Mesenchymal stem cell (in vitro differentiated cells and primary cell): ENCODE measurements around the gene RIMS4.
A peak's percentile ranks its signal among the peaks of the same experiment; 100 is the strongest.

ENCODE experiments used
- DNase-seq: peaks from one replicate; pipeline ENCODE4 v3.0.0-alpha.2; 2013
- H2AFZ ChIP-seq: one replicate; pipeline ENCODE4 v1.6.1; 2013; ENCODE audit warnings: low read depth, mild to moderate bottlenecking, control low read depth, inconsistent platforms, low read length, moderate library complexity
- H2AK5ac ChIP-seq: 2 replicates; pipeline ENCODE4 v1.6.1; 2013; ENCODE audit warnings: low read length, moderate library complexity, mild to moderate bottlenecking, inconsistent platforms; ENCODE audit not compliant: severe bottlenecking
- H2BK120ac ChIP-seq: one replicate; pipeline ENCODE4 v1.6.1; 2013; ENCODE audit warnings: low read depth, mild to moderate bottlenecking, inconsistent platforms, low read length, moderate library complexity
- H2BK12ac ChIP-seq, 2 experiments: one replicate each; pipeline ENCODE4 v1.6.1; 2013; ENCODE audit warnings: inconsistent platforms in 2 of 2, low read length in 2 of 2, mild to moderate bottlenecking in 2 of 2, moderate library complexity in 2 of 2, control low read depth in 1 of 2
- H2BK15ac ChIP-seq: one replicate; pipeline ENCODE4 v1.6.1; 2013; ENCODE audit warnings: mild to moderate bottlenecking, low read depth, inconsistent platforms; ENCODE audit not compliant: poor library complexity, severe bottlenecking
- H2BK5ac ChIP-seq: 2 replicates; pipeline ENCODE4 v1.6.1; 2013; ENCODE audit warnings: low read depth, mild to moderate bottlenecking, low read length, control low read depth, inconsistent platforms; ENCODE audit not compliant: poor library complexity, severe bottlenecking
- H3K14ac ChIP-seq, 2 experiments: one replicate each; pipeline ENCODE4 v1.6.1; 2013; ENCODE audit warnings: inconsistent platforms in 2 of 2, low read length in 2 of 2, control low read depth in 1 of 2, mild to moderate bottlenecking in 1 of 2, moderate library complexity in 1 of 2
- H3K18ac ChIP-seq, 2 experiments: one replicate each; pipeline ENCODE4 v1.6.1; 2013; ENCODE audit warnings: inconsistent platforms in 2 of 2, low read length in 2 of 2, control low read depth in 1 of 2, low read depth in 1 of 2, mild to moderate bottlenecking in 1 of 2
- H3K23ac ChIP-seq, 2 experiments: one replicate each; pipeline ENCODE4 v1.6.1; 2013; ENCODE audit warnings: inconsistent platforms in 2 of 2, low read length in 2 of 2, mild to moderate bottlenecking in 2 of 2, moderate library complexity in 2 of 2, control low read depth in 1 of 2
- H3K27ac ChIP-seq: 2 replicates; pipeline ENCODE4 v1.5.1; 2013; ENCODE audit warnings: mild to moderate bottlenecking, moderate library complexity, low read length, control low read depth, inconsistent platforms; ENCODE audit not compliant: poor library complexity, severe bottlenecking
- H3K27me3 ChIP-seq, 2 experiments: 2 replicates each; pipeline versions ENCODE4 v1.6.1 to v1.7.0; 2013; ENCODE audit warnings: low read length in 2 of 2, mild to moderate bottlenecking in 2 of 2, moderate library complexity in 2 of 2, control low read depth in 1 of 2, inconsistent platforms in 1 of 2; ENCODE audit not compliant: control insufficient read depth in 1 of 2, insufficient read depth in 1 of 2
- H3K36me3 ChIP-seq, 2 experiments: 2 replicates each; pipeline versions ENCODE4 v1.6.1 to v1.7.0; 2013; ENCODE audit warnings: low read length in 2 of 2, control low read depth in 1 of 2, inconsistent platforms in 1 of 2, low read depth in 1 of 2, mild to moderate bottlenecking in 1 of 2; ENCODE audit not compliant: insufficient read depth in 2 of 2, control insufficient read depth in 1 of 2
- H3K4ac ChIP-seq, 2 experiments: one replicate each; pipeline ENCODE4 v1.6.1; 2013; ENCODE audit warnings: inconsistent platforms in 2 of 2, low read length in 2 of 2, mild to moderate bottlenecking in 2 of 2, moderate library complexity in 2 of 2, control low read depth in 1 of 2, low read depth in 1 of 2
- H3K4me1 ChIP-seq: 2 replicates; pipeline ENCODE4 v1.6.1; 2013; ENCODE audit warnings: low read depth, low read length, control low read depth; ENCODE audit not compliant: control insufficient read depth, insufficient read depth
- H3K4me2 ChIP-seq: 2 replicates; pipeline ENCODE4 v1.6.1; 2013; ENCODE audit warnings: low read length, mild to moderate bottlenecking, inconsistent platforms; ENCODE audit not compliant: poor library complexity, severe bottlenecking
- H3K4me3 ChIP-seq, 2 experiments: 2 replicates each; pipeline versions ENCODE4 v1.5.1 to v1.7.0; 2013; ENCODE audit warnings: low read length in 2 of 2, mild to moderate bottlenecking in 2 of 2, control low read depth in 1 of 2, low read depth in 1 of 2; ENCODE audit not compliant: insufficient read depth in 1 of 2
- H3K79me1 ChIP-seq: replicated peaks from 2 replicates; pipeline ENCODE4 v1.6.1; 2013; ENCODE audit warnings: mild to moderate bottlenecking, control low read depth, low read length, inconsistent platforms; ENCODE audit not compliant: poor library complexity, severe bottlenecking
- H3K9ac ChIP-seq: 2 replicates; pipeline ENCODE4 v1.7.0; 2013; ENCODE audit warnings: mild to moderate bottlenecking, low read length, moderate library complexity
- H3K9me3 ChIP-seq: 2 replicates; pipeline ENCODE4 v1.7.0; 2013; ENCODE audit warnings: mild to moderate bottlenecking, low read length; ENCODE audit not compliant: control insufficient read depth
- H4K8ac ChIP-seq: one replicate; pipeline ENCODE4 v1.6.1; 2013; ENCODE audit warnings: inconsistent platforms, mild to moderate bottlenecking, low read length, moderate library complexity
- H4K91ac ChIP-seq: one replicate; pipeline ENCODE4 v1.6.1; 2013; ENCODE audit warnings: mild to moderate bottlenecking, low read length, inconsistent platforms
- WGBS: methylation state at CpG from one replicate; pipeline ENCODE4 v1.1.7; 2013; ENCODE audit warnings: mixed read lengths; 5-methylcytosine and 5-hydroxymethylcytosine counted together

Gene RIMS4

DNA sequence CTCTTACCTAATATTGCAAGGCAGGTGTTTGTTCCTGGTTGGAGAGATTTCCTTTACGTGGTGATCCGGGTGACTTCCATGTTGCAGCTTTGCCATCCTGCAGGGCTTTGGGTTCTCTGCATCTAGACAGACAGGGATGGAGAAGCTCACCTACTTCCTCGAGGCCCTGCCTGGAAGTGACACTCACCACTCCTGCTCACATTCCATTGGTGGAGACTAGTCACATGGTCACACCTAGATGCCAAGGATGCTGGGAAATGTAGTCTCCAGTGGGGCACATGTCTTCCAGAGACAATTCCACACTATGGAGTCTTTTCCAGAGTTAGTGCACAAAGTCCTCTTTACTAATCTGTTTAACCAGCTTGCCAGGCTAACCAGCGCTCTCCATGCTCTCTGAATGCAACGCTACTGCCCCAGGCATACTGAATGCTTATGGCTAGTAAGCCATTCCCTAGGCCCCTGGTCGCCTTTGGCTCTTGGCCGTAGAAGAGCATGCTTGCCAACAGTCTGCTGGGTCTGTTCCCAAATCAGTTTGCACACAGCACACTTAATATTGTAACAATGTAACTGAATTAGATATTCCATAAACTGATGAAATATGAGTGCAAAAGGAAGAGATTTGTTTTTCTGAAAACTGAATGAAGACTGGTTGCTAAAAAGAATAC, 71.4 kb downstream of the RIMS4 start:
- Histone ChIP-seq H3K23ac (no peak overlapping the region), H3K4me1 (peaks cover 5% of the 10 kb centered on the region), H3K4me2 (no peak overlapping the region), H3K79me1 (no peaks in the 10 kb centered on the region), H3K4me3 (no peak overlapping the region), H3K18ac (no peak overlapping the region), H3K36me3 (no peaks in the 10 kb centered on the region), H3K14ac (no peak overlapping the region), H3K4ac (no peak overlapping the region), H3K27ac (no peak overlapping the region), H3K27me3 (peaks cover 0 to 38% of the 10 kb centered on the region in 2 experiments), H2BK5ac (no peak overlapping the region), H4K91ac (no peak overlapping the region), H4K8ac (no peak overlapping the region), H2BK12ac (no peak overlapping the region), H2BK120ac (no peak overlapping the region), H3K9ac (no peak overlapping the region), H2AFZ (no peak overlapping the region), H2BK15ac (no peak overlapping the region), H2AK5ac (no peak overlapping the region), H3K9me3 (no peaks in the 10 kb centered on the region)
- WGBS, result 90% methylated on average over 7 of the region's 7 CpGs
- DNase-seq, result peak; percentile 65

DNA sequence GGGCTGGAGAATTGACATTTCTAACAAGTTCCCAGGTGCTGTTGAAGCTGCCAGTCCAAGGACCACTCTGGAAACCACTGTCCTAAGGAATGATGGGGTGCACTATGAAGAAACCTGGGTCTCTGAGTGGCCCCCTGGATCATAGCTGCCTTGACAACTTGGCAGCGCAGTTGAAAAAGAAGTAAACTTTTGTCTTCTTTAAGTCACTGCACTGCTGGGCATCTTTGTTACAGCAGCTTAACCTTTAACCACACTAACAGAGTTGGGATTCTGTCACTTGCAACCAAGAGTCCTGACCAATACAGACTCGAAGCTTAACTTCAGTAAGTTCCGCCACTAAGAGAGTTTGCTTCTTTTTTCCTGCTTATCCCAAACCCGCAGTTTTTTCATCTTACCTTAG, 73.2 kb downstream of the RIMS4 start:
- no peak overlapping the region for H3K4me2 ChIP-seq
- no peak for DNase-seq
- H3K79me1 ChIP-seq, result no peaks in the 10 kb centered on the region
- H3K18ac ChIP-seq, result no peak overlapping the region
- 94% methylated on average over 4 of the region's 4 CpGs for WGBS
- no peak overlapping the region for H4K91ac ChIP-seq
- H2BK5ac ChIP-seq, result no peak overlapping the region
- no peak overlapping the region for H2AK5ac ChIP-seq
- H3K36me3 ChIP-seq, result no peaks in the 10 kb centered on the region
- peaks cover 0 to 21% of the 10 kb centered on the region in 2 experiments for H3K27me3 ChIP-seq
- no peak overlapping the region for H4K8ac ChIP-seq
- no peak overlapping the region for H3K23ac ChIP-seq
- no peak overlapping the region for H2BK120ac ChIP-seq
- H3K9me3 ChIP-seq, result no peaks in the 10 kb centered on the region
- H3K4ac ChIP-seq, result no peak overlapping the region
- H3K4me3 ChIP-seq, result no peak overlapping the region
- peaks cover 7% of the 10 kb centered on the region for H3K4me1 ChIP-seq
- H3K27ac ChIP-seq, result no peak overlapping the region
- H3K14ac ChIP-seq, result no peak overlapping the region
- H2AFZ ChIP-seq, result no peak overlapping the region
- no peak overlapping the region for H2BK15ac ChIP-seq
- H3K9ac ChIP-seq, result no peak overlapping the region
- H2BK12ac ChIP-seq, result no peak overlapping the region

DNA sequence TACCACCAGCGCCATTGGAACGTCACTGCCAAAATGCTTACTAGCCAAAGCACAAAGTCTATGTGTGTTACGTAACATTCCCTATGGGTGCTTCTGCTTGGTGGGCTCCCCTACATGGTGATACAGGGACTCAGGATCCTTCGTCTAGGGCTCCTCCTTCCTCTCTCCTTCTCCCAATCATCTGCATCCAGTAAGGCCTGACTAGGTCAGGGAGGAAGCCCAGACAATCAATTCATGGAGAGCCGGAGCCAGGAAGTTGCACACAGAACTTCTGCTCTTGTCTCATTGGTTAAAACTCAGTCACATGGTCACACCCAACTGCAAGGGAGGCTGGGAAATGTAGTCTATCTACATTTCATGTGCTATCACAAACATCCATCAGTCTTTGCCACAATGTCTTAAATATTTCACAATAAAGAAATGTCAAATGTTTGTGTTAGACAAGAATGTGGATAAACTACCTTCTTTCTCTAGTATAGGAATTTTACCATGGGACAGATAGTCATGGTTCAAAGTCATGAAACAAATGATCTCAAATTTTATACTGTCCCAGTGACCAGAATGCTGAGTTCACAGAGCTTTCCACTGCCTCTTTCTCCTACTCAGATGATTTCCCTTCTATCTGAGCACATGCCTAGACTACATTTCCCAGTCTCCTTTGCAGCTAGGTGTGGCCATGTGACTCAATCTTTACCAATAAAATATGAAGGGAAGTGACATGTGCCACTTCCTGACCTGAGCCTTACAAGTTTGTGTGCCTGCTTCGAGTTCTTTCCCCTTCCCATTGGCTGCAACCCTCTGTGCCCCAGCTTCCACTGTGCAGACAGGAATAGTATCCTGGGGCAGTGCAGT, 74.0 kb downstream of the RIMS4 start:
- no peak overlapping the region for H2BK5ac ChIP-seq
- no peak overlapping the region for H2BK120ac ChIP-seq
- 57% methylated on average over 6 of the region's 6 CpGs for WGBS
- no peak overlapping the region for H3K4ac ChIP-seq
- no peak overlapping the region for H4K91ac ChIP-seq
- no peak overlapping the region for H3K27ac ChIP-seq
- peak overlapping the region; percentile 81 for H4K8ac ChIP-seq
- H3K79me1 ChIP-seq, result no peaks in the 10 kb centered on the region
- peak overlapping the region in 1 of 2 experiments; percentile 36 for H3K4me3 ChIP-seq
- peak; percentile 82 for DNase-seq
- peaks cover 9% of the 10 kb centered on the region for H3K4me1 ChIP-seq
- no peak overlapping the region for H3K14ac ChIP-seq
- peak overlapping the region in 1 of 2 experiments; percentile 56 for H3K18ac ChIP-seq
- H2BK15ac ChIP-seq, result no peak overlapping the region
- H3K9me3 ChIP-seq, result no peaks in the 10 kb centered on the region
- H2AFZ ChIP-seq, result peak overlapping the region; percentile 10
- peaks cover 0 to 2% of the 10 kb centered on the region in 2 experiments for H3K36me3 ChIP-seq
- H3K23ac ChIP-seq, result no peak overlapping the region
- H3K9ac ChIP-seq, result peak overlapping the region; percentile 28
- H3K4me2 ChIP-seq, result no peak overlapping the region
- H3K27me3 ChIP-seq, result peaks cover 0 to 13% of the 10 kb centered on the region in 2 experiments
- no peak overlapping the region for H2AK5ac ChIP-seq
- no peak overlapping the region for H2BK12ac ChIP-seq

DNA sequence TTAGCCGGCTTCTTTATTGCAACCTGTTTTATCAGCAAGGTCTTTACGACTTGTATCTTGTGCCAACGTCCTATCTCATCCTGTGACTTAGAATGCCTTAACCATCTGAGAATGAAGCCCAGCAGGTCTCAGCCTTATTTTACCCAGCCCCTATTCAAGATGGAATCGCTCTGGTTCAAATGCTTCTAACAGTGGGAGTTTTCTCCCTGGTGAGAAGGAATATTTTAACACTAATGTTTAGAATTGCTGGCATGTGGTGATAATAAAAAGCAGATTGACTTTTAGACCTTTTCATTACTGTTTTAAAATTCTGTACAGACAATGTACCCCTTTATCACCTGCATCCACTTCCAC, 74.6 kb downstream of the RIMS4 start:
- Histone ChIP-seq H2BK12ac (no peak overlapping the region), H3K14ac (no peak overlapping the region), H3K4me1 (peaks cover 9% of the 10 kb centered on the region), H3K18ac (no peak overlapping the region), H2BK120ac (no peak overlapping the region), H3K79me1 (no peaks in the 10 kb centered on the region), H3K4me3 (peak overlapping the region in 1 of 2 experiments; percentile 36), H2AK5ac (no peak overlapping the region), H3K27ac (no peak overlapping the region), H3K36me3 (peaks cover 0 to 3% of the 10 kb centered on the region in 2 experiments), H3K27me3 (peaks cover 0 to 8% of the 10 kb centered on the region in 2 experiments), H2BK15ac (no peak overlapping the region), H4K8ac (no peak overlapping the region), H3K4ac (no peak overlapping the region), H3K23ac (no peak overlapping the region), H3K4me2 (no peak overlapping the region), H3K9me3 (no peaks in the 10 kb centered on the region), H3K9ac (peak overlapping the region; percentile 28), H2AFZ (peak overlapping the region; percentile 10), H2BK5ac (no peak overlapping the region), H4K91ac (no peak overlapping the region)
- WGBS, result 96% methylated on average over 4 of the region's 4 CpGs
- DNase-seq, result no peak
